Ishikawa (cell line): ENCODE measurements around the gene SMAD3.

Experiments used
- CEBPB ChIP-seq: IDR thresholded peaks from 2 replicates; pipeline ENCODE4 v1.6.1; 2012
- CREB1 ChIP-seq: IDR thresholded peaks from 2 replicates; pipeline ENCODE4 v1.6.1; 2012; ENCODE audit warnings: low read depth
- EP300 ChIP-seq: IDR thresholded peaks from 2 replicates; pipeline ENCODE4 v1.6.1; 2012; ENCODE audit warnings: borderline replicate concordance
- FOXM1 ChIP-seq: IDR thresholded peaks from 2 replicates; pipeline ENCODE4 v1.6.1; 2012; ENCODE audit warnings: low read depth, borderline replicate concordance
- NFIC ChIP-seq: IDR thresholded peaks from 2 replicates; pipeline ENCODE4 v1.6.1; 2012
- RAD21 ChIP-seq: IDR thresholded peaks from 2 replicates; pipeline ENCODE4 v1.6.1; 2012; ENCODE audit warnings: low read depth
- REST ChIP-seq: IDR thresholded peaks from 2 replicates; pipeline ENCODE4 v1.6.1; 2012; ENCODE audit warnings: low read depth, mild to moderate bottlenecking
- TAF1 ChIP-seq: IDR thresholded peaks from 2 replicates; pipeline ENCODE4 v1.6.1; 2012; ENCODE audit warnings: low read depth, mild to moderate bottlenecking
- TCF12 ChIP-seq: IDR thresholded peaks from 2 replicates; pipeline ENCODE4 v1.6.1; 2012; ENCODE audit warnings: low read depth
- TEAD4 ChIP-seq: IDR thresholded peaks from 2 replicates; pipeline ENCODE4 v1.6.1; 2012
- YY1 ChIP-seq: IDR thresholded peaks from 2 replicates; pipeline ENCODE4 v1.6.1; 2012; ENCODE audit warnings: low read depth
- TF ChIP-seq, protein P1 (sequence below): IDR thresholded peaks from 2 replicates; pipeline ENCODE4 v1.6.1; 2012

GRCh38 chr15:67080900-67081431, 15.6 kb downstream of the SMAD3 start:
- no peak for TF ChIP-seq TAF1
- no peak for TF ChIP-seq CEBPB
- TF ChIP-seq TCF12 = no peak
- TF ChIP-seq RAD21 = no peak
- no peak for TF ChIP-seq YY1
- TF ChIP-seq CREB1 = no peak
- TF ChIP-seq REST = no peak
- no peak for TF ChIP-seq TEAD4
- TF ChIP-seq, protein P1, sequence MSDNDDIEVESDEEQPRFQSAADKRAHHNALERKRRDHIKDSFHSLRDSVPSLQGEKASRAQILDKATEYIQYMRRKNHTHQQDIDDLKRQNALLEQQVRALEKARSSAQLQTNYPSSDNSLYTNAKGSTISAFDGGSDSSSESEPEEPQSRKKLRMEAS = no peak
- no peak for TF ChIP-seq EP300
- TF ChIP-seq FOXM1 = no peak
- no peak for TF ChIP-seq NFIC
